Neuron (in vitro differentiated cells): Measurements from ENCODE around the gene NFS1.
"Not testable (repeated sequence)": the region's sequence is repeated elsewhere in the genome, so short reads cannot be mapped to it uniquely, and the experiment has no call there.

ENCODE experiments used
- H2AFZ ChIP-seq: one replicate; pipeline ENCODE4 v1.6.1; 2013; ENCODE audit warnings: low read depth, mild to moderate bottlenecking, inconsistent platforms, low read length, moderate library complexity
- H3K27me3 ChIP-seq: one replicate; pipeline ENCODE4 v1.6.1; 2013; ENCODE audit warnings: low read length; ENCODE audit not compliant: insufficient read depth
- H3K36me3 ChIP-seq: one replicate; pipeline ENCODE4 v1.6.1; 2013; ENCODE audit warnings: low read length; ENCODE audit not compliant: insufficient read depth
- H3K4me1 ChIP-seq: one replicate; pipeline ENCODE4 v1.6.1; 2013; ENCODE audit warnings: low read length; ENCODE audit not compliant: insufficient read depth
- H3K4me3 ChIP-seq: 2 replicates; pipeline ENCODE4 v1.5.1; 2013; ENCODE audit warnings: mild to moderate bottlenecking, low read length, moderate library complexity
- H3K9me3 ChIP-seq: one replicate; pipeline ENCODE4 v1.6.1; 2013; ENCODE audit warnings: low read length

The NFS1 gene

GRCh38 chr20:35709259-35709658 lies 10.1 kb upstream of the NFS1 start:
- no peaks in the 10 kb centered on the region for H3K27me3 ChIP-seq
- H2AFZ ChIP-seq = no peak overlapping the region
- no peaks in the 10 kb centered on the region for H3K9me3 ChIP-seq
- H3K4me1 ChIP-seq = peaks cover 24% of the 10 kb centered on the region
- H3K36me3 ChIP-seq = peaks cover 93% of the 10 kb centered on the region
- no peak overlapping the region for H3K4me3 ChIP-seq

GRCh38 chr20:35708502-35708901 lies 9.3 kb upstream of the NFS1 start:
- peaks cover 24% of the 10 kb centered on the region for H3K4me1 ChIP-seq
- H3K9me3 ChIP-seq = no peaks in the 10 kb centered on the region
- H3K36me3 ChIP-seq = peaks cover 93% of the 10 kb centered on the region

GRCh38 chr20:35706591-35707529 lies 7.7 kb upstream of the NFS1 start:
- peaks cover 96% of the 10 kb centered on the region for H3K36me3 ChIP-seq
- not testable (repeated sequence) for H3K27me3 ChIP-seq, H3K9me3 ChIP-seq, H2AFZ ChIP-seq, H3K4me3 ChIP-seq
- peaks cover 23% of the 10 kb centered on the region for H3K4me1 ChIP-seq

More at GRCh38 chr20:35708502-35708901, 9.3 kb upstream of the NFS1 start:
- Histone ChIP-seq H3K27me3 (no peaks in the 10 kb centered on the region), H3K4me3 (no peak overlapping the region), H2AFZ (no peak overlapping the region)

- peaks cover 94% of the 10 kb centered on the region for H3K36me3 ChIP-seq
- H3K4me3 ChIP-seq, H3K27me3 ChIP-seq, H3K9me3 ChIP-seq, H2AFZ ChIP-seq: not testable (repeated sequence)
- H3K4me1 ChIP-seq = peaks cover 21% of the 10 kb centered on the region
These were observed 6.7 kb upstream of the NFS1 start for GRCh38 chr20:35705894-35706293.

GRCh38 chr20:35704514-35705261 lies 5.5 kb upstream of the NFS1 start:
- Histone ChIP-seq H3K9me3 (no peaks in the 10 kb centered on the region), H3K4me3 (no peak overlapping the region), H3K27me3 (no peaks in the 10 kb centered on the region), H3K36me3 (peaks cover 85% of the 10 kb centered on the region), H3K4me1 (peaks cover 17% of the 10 kb centered on the region), H2AFZ (no peak overlapping the region)

GRCh38 chr20:35702824-35703695 lies 3.9 kb upstream of the NFS1 start:
- Histone ChIP-seq H3K36me3 (peaks cover 70% of the 10 kb centered on the region), H3K4me1 (peaks cover 9% of the 10 kb centered on the region), H3K4me3 (no peak overlapping the region), H2AFZ (no peak overlapping the region), H3K9me3 (no peaks in the 10 kb centered on the region), H3K27me3 (no peaks in the 10 kb centered on the region)

GRCh38 chr20:35702051-35702823 lies 3.1 kb upstream of the NFS1 start:
- Histone ChIP-seq H3K4me3 (no peak overlapping the region), H2AFZ (no peak overlapping the region), H3K36me3 (peaks cover 63% of the 10 kb centered on the region), H3K9me3 (no peaks in the 10 kb centered on the region), H3K4me1 (peaks cover 15% of the 10 kb centered on the region), H3K27me3 (no peaks in the 10 kb centered on the region)

GRCh38 chr20:35700625-35701148 lies 1.5 kb upstream of the NFS1 start:
- no peak overlapping the region for H2AFZ ChIP-seq
- H3K4me3 ChIP-seq = peak overlapping the region; percentile 72
- peaks cover 49% of the 10 kb centered on the region for H3K36me3 ChIP-seq
- no peaks in the 10 kb centered on the region for H3K9me3 ChIP-seq
- no peaks in the 10 kb centered on the region for H3K27me3 ChIP-seq
- peaks cover 15% of the 10 kb centered on the region for H3K4me1 ChIP-seq

GRCh38 chr20:35699957-35700624 lies 939 bp upstream of the NFS1 start:
- Histone ChIP-seq H2AFZ (no peak overlapping the region), H3K36me3 (peaks cover 43% of the 10 kb centered on the region), H3K27me3 (no peaks in the 10 kb centered on the region), H3K4me1 (peaks cover 15% of the 10 kb centered on the region), H3K4me3 (peak overlapping the region; percentile 72), H3K9me3 (no peaks in the 10 kb centered on the region)

GRCh38 chr20:35698298-35699126 lies 640 bp downstream of the NFS1 start:
- peaks cover 27% of the 10 kb centered on the region for H3K36me3 ChIP-seq

GRCh38 chr20:35697696-35698297 lies 1.4 kb downstream of the NFS1 start:
- H3K9me3 ChIP-seq = no peaks in the 10 kb centered on the region
- no peaks in the 10 kb centered on the region for H3K27me3 ChIP-seq
- peak overlapping the region; percentile 72 for H3K4me3 ChIP-seq
- H3K4me1 ChIP-seq = peaks cover 15% of the 10 kb centered on the region
- H2AFZ ChIP-seq = peak overlapping the region; percentile 93
- peaks cover 20% of the 10 kb centered on the region for H3K36me3 ChIP-seq

More at GRCh38 chr20:35698298-35699126, 640 bp downstream of the NFS1 start:
- Histone ChIP-seq H3K4me3 (peak overlapping the region; percentile 72), H3K9me3 (no peaks in the 10 kb centered on the region), H3K4me1 (peaks cover 15% of the 10 kb centered on the region), H3K27me3 (no peaks in the 10 kb centered on the region), H2AFZ (peak overlapping the region; percentile 93)
